Measurements from ENCODE around the gene GJA3. TPM values are rescaled to one million over a fixed set of nuclear protein-coding genes. Genes with fewer than 3 reads are reported as not detected.

Gene GJA3
- total and polyA plus RNA-seq, 4 donors: 0.13 to 1.6 (median 0.43) TPM

DNA sequence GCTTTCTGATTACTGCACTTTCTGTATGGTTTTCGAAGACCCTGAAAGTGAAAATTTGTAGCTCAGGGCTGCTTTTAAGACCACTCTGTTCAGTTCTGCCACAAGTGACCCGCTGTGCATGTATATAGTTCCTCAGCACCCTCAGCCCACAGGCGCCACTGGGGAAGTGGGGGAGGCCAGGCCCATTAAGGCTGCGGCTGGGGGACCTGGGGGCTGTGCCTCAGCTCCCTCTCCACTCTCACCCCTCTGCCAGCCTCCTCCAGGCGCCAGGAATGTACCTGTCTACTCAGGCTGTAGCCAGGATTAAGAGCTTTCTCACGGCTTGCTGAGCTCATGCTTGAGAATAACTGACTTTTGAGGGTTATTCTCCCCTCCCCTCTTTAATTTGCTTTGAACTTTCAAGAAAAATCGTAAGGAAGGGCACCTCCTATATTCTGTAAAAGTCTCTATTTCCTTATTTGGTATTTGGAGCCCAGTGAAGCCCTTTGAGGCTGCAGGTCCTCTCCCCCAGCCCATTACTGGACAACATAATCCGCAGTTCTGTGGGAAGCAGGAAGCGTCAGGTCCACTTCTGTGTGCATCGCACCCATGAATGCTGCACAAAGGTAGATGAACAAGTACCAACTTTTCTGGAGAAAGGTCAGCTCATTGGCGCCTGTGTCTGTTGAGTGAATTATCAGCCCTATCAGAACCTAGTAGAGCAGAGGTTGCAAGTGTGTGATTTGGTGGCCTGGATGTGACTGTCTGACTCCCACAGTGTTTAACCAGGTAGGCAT, 29.6 kb downstream of the GJA3 start:
- no peaks in the 10 kb centered on the region for H3K9me3 ChIP-seq (ENCODE audit: control insufficient read depth, insufficient read depth, low read length)
- WGBS (ENCODE audit: insufficient coverage): 82% methylated on average over 9 of the region's 11 CpGs
- no peak for DNase-seq (ENCODE audit: low read depth in 4 of 6, low spot score in 6 of 6)
- peaks cover 17% of the 10 kb centered on the region for H3K4me1 ChIP-seq (ENCODE audit: control insufficient read depth, insufficient read depth, low read length)
- H3K4me3 ChIP-seq (ENCODE audit: low read depth, low read length): no peak overlapping the region
- H3K27ac ChIP-seq (ENCODE audit: low read depth, low read length): no peak overlapping the region
- peaks cover 22% of the 10 kb centered on the region for H3K27me3 ChIP-seq (ENCODE audit: control insufficient read depth, insufficient read depth, low read length)
- no peaks in the 10 kb centered on the region for H3K36me3 ChIP-seq (ENCODE audit: control insufficient read depth, insufficient read depth, low read length)

DNA sequence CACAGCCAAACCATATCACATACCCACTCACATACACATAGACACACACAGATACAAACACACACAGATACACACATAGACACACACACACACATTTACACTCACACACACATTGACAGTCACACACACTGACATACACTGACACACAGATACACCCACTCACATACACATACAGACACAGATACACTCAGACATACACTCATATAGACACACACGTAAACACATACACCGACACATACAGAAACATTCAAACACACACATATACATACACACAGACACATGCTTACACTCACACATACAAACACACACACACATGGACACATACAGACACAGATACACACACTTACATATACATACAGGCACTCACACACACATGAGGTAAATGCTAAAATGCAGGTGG, 30.2 kb downstream of the GJA3 start:
- H3K36me3 ChIP-seq (ENCODE audit: control insufficient read depth, insufficient read depth, low read length): no peaks in the 10 kb centered on the region
- peaks cover 17% of the 10 kb centered on the region for H3K4me1 ChIP-seq (ENCODE audit: control insufficient read depth, insufficient read depth, low read length)
- H3K4me3 ChIP-seq (ENCODE audit: low read depth, low read length): no peak overlapping the region
- DNase-seq (ENCODE audit: low read depth in 4 of 6, low spot score in 6 of 6): no peak
- WGBS (ENCODE audit: insufficient coverage): 96% methylated on average over 2 of the region's 2 CpGs
- H3K27me3 ChIP-seq (ENCODE audit: control insufficient read depth, insufficient read depth, low read length): peaks cover 21% of the 10 kb centered on the region
- no peak overlapping the region for H3K27ac ChIP-seq (ENCODE audit: low read depth, low read length)
- no peaks in the 10 kb centered on the region for H3K9me3 ChIP-seq (ENCODE audit: control insufficient read depth, insufficient read depth, low read length)

DNA sequence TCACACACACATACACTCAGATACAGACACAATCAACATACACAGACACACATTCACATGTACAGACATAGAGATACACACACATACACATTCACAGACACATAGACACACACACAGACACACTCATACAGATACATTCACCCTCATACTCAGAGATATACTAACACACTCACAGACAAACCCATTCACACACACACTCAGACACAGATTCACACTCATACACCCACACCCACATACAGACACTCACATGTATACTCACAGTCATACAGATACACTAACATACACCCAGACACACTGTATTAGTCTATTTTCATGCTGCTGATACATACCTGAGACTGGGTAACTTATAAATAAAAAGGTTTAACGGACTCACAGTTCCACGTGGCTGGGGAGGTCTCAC, 30.8 kb downstream of the GJA3 start:
- peaks cover 17% of the 10 kb centered on the region for H3K4me1 ChIP-seq (ENCODE audit: control insufficient read depth, insufficient read depth, low read length)
- 93% methylated on average over 2 of the region's 2 CpGs for WGBS (ENCODE audit: insufficient coverage)
- DNase-seq (ENCODE audit: low read depth in 4 of 6, low spot score in 6 of 6): no peak
- H3K9me3 ChIP-seq (ENCODE audit: control insufficient read depth, insufficient read depth, low read length): no peaks in the 10 kb centered on the region
- no peaks in the 10 kb centered on the region for H3K36me3 ChIP-seq (ENCODE audit: control insufficient read depth, insufficient read depth, low read length)
- H3K4me3 ChIP-seq (ENCODE audit: low read depth, low read length): no peak overlapping the region
- no peak overlapping the region for H3K27ac ChIP-seq (ENCODE audit: low read depth, low read length)
- peaks cover 18% of the 10 kb centered on the region for H3K27me3 ChIP-seq (ENCODE audit: control insufficient read depth, insufficient read depth, low read length)

GRCh38 chr13:20129076-20129475, 31.8 kb downstream of the GJA3 start:
- no peaks in the 10 kb centered on the region for H3K9me3 ChIP-seq (ENCODE audit: control insufficient read depth, insufficient read depth, low read length)
- peaks cover 17% of the 10 kb centered on the region for H3K4me1 ChIP-seq (ENCODE audit: control insufficient read depth, insufficient read depth, low read length)
- no peak overlapping the region for H3K4me3 ChIP-seq (ENCODE audit: low read depth, low read length)
- H3K27ac ChIP-seq (ENCODE audit: low read depth, low read length): no peak overlapping the region
- WGBS (ENCODE audit: insufficient coverage): 87% methylated on average over 6 of the region's 18 CpGs
- H3K36me3 ChIP-seq (ENCODE audit: control insufficient read depth, insufficient read depth, low read length): no peaks in the 10 kb centered on the region
- H3K27me3 ChIP-seq (ENCODE audit: control insufficient read depth, insufficient read depth, low read length): peaks cover 16% of the 10 kb centered on the region
- DNase-seq (ENCODE audit: low read depth in 4 of 6, low spot score in 6 of 6): no peak

GRCh38 chr13:20128459-20128931, 32.4 kb downstream of the GJA3 start:
- WGBS (ENCODE audit: insufficient coverage): under 1% methylated on average over 21 of the region's 28 CpGs
- Histone ChIP-seq H3K4me1 (ENCODE audit: control insufficient read depth, insufficient read depth, low read length) (peaks cover 17% of the 10 kb centered on the region), H3K4me3 (ENCODE audit: low read depth, low read length) (peak overlapping the region; percentile 48), H3K9me3 (ENCODE audit: control insufficient read depth, insufficient read depth, low read length) (no peaks in the 10 kb centered on the region), H3K27ac (ENCODE audit: low read depth, low read length) (no peak overlapping the region), H3K36me3 (ENCODE audit: control insufficient read depth, insufficient read depth, low read length) (no peaks in the 10 kb centered on the region), H3K27me3 (ENCODE audit: control insufficient read depth, insufficient read depth, low read length) (peaks cover 16% of the 10 kb centered on the region)
- DNase-seq (ENCODE audit: low read depth in 4 of 6, low spot score in 6 of 6): no peak

GRCh38 chr13:20127562-20128458, 33.0 kb downstream of the GJA3 start:
- Histone ChIP-seq H3K4me1 (ENCODE audit: control insufficient read depth, insufficient read depth, low read length) (peaks cover 17% of the 10 kb centered on the region), H3K36me3 (ENCODE audit: control insufficient read depth, insufficient read depth, low read length) (no peaks in the 10 kb centered on the region), H3K4me3 (ENCODE audit: low read depth, low read length) (peak overlapping the region; percentile 48), H3K9me3 (ENCODE audit: control insufficient read depth, insufficient read depth, low read length) (no peaks in the 10 kb centered on the region), H3K27me3 (ENCODE audit: control insufficient read depth, insufficient read depth, low read length) (peaks cover 16% of the 10 kb centered on the region), H3K27ac (ENCODE audit: low read depth, low read length) (peak overlapping the region; percentile 48)
- DNase-seq (ENCODE audit: low read depth in 4 of 6, low spot score in 6 of 6): peak in 2 of 6 donors; percentile 43 to 69
- under 1% methylated on average over 82 of the region's 82 CpGs for WGBS (ENCODE audit: insufficient coverage)

GRCh38 chr13:20127262-20127561, 33.6 kb downstream of the GJA3 start:
- no peak for DNase-seq (ENCODE audit: low read depth in 4 of 6, low spot score in 6 of 6)
- WGBS (ENCODE audit: insufficient coverage): 58% methylated on average over 6 of the region's 6 CpGs
- Histone ChIP-seq H3K4me3 (ENCODE audit: low read depth, low read length) (peak overlapping the region; percentile 48), H3K36me3 (ENCODE audit: control insufficient read depth, insufficient read depth, low read length) (no peaks in the 10 kb centered on the region), H3K4me1 (ENCODE audit: control insufficient read depth, insufficient read depth, low read length) (peaks cover 17% of the 10 kb centered on the region), H3K27ac (ENCODE audit: low read depth, low read length) (no peak overlapping the region), H3K27me3 (ENCODE audit: control insufficient read depth, insufficient read depth, low read length) (peaks cover 16% of the 10 kb centered on the region), H3K9me3 (ENCODE audit: control insufficient read depth, insufficient read depth, low read length) (no peaks in the 10 kb centered on the region)

- H3K4me3 ChIP-seq (ENCODE audit: low read depth, low read length): no peak overlapping the region
- WGBS (ENCODE audit: insufficient coverage): 77% methylated on average over 10 of the region's 16 CpGs
- DNase-seq (ENCODE audit: low read depth in 4 of 6, low spot score in 6 of 6): no peak
- peaks cover 17% of the 10 kb centered on the region for H3K4me1 ChIP-seq (ENCODE audit: control insufficient read depth, insufficient read depth, low read length)
- no peaks in the 10 kb centered on the region for H3K9me3 ChIP-seq (ENCODE audit: control insufficient read depth, insufficient read depth, low read length)
- H3K27ac ChIP-seq (ENCODE audit: low read depth, low read length): no peak overlapping the region
- H3K27me3 ChIP-seq (ENCODE audit: control insufficient read depth, insufficient read depth, low read length): peaks cover 16% of the 10 kb centered on the region
- no peaks in the 10 kb centered on the region for H3K36me3 ChIP-seq (ENCODE audit: control insufficient read depth, insufficient read depth, low read length)
Observed at GRCh38 chr13:20126541-20127261, 34.2 kb downstream of the GJA3 start.

DNA sequence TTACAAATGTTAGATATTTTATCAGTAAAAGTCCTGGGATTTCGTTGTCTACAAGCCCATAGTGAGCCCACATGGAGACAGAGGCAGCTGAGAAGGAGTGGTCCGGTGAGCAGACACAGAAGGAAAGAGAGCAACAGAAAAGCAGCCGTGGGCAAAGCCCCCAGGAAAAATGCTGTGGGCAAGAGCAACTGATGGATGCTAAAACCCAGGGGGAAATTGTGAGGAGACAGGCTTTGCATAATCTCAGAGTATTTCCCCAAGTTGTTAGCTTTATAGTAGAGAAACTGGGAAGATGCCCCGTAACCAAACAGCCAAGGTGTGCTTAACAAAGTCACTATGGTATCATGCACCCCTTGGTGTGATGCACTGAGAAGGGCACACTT, 35.1 kb downstream of the GJA3 start:
- 72% methylated on average over 4 of the region's 4 CpGs for WGBS (ENCODE audit: insufficient coverage)

More for the DNA sequence above, 35.1 kb downstream of the GJA3 start:
- Histone ChIP-seq H3K36me3 (ENCODE audit: control insufficient read depth, insufficient read depth, low read length) (no peaks in the 10 kb centered on the region), H3K27ac (ENCODE audit: low read depth, low read length) (no peak overlapping the region), H3K4me3 (ENCODE audit: low read depth, low read length) (no peak overlapping the region), H3K4me1 (ENCODE audit: control insufficient read depth, insufficient read depth, low read length) (peaks cover 17% of the 10 kb centered on the region), H3K27me3 (ENCODE audit: control insufficient read depth, insufficient read depth, low read length) (peaks cover 14% of the 10 kb centered on the region), H3K9me3 (ENCODE audit: control insufficient read depth, insufficient read depth, low read length) (no peaks in the 10 kb centered on the region)
- DNase-seq (ENCODE audit: low read depth in 4 of 6, low spot score in 6 of 6): no peak

All from spinal cord (tissue), 10 donors.